ENCODE data around the gene CTRB1. TPM values are rescaled to one million over a fixed set of nuclear protein-coding genes. Genes with fewer than 3 reads are reported as not detected.

Gene CTRB1
- total and polyA plus RNA-seq, 2 of the 13 experiments (the other 11 are each of a cell fraction or from before 2014, with no cell fraction given) = not detected

DNA sequence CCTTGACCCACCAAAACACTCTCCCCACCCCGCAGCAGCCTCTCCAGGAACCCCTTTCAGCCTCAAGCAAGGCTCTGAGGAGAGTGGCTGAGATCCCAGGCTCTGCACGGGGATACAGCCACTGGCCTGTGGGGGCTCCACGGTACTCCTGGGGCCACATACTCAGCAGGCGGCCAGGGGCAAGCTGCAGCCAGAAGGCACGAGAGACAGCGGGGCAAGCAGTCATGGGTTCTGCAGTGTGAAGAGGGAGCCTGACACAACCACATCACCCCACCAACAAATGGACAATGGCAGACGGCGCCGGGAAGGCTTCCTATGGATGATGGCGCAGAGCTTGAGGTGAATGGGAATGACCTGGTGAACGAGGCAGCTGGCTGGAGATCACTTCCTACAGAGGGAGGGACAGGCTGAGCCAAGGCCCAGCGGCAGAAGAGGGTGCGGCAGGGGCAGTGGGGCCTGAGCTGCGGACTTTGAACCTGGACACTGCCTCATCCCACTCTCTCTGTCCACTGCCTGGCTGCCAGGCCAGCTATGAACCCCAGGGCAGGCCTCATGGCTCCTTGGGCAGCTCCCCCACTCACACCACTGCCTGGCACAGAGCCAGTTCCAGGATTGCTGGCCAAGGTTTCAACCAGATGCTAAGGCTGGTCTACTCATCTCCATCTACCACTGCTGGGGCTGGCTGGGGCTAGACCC, 43.5 kb downstream of the CTRB1 start (continued):
- TF ChIP-seq, protein P1, sequence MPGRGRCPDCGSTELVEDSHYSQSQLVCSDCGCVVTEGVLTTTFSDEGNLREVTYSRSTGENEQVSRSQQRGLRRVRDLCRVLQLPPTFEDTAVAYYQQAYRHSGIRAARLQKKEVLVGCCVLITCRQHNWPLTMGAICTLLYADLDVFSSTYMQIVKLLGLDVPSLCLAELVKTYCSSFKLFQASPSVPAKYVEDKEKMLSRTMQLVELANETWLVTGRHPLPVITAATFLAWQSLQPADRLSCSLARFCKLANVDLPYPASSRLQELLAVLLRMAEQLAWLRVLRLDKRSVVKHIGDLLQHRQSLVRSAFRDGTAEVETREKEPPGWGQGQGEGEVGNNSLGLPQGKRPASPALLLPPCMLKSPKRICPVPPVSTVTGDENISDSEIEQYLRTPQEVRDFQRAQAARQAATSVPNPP (CRISPR knock-in tag; IDR thresholded peaks at IDR 0.05) = no peak
- TF ChIP-seq EZH2 (conservative IDR thresholded peaks at IDR 0.05; ENCODE audit: low read depth, low read length) = no peak
- peak; percentile 49; the same call in 1 of the 2 replicates for TF ChIP-seq STAT5B (CRISPR knock-in tag; IDR thresholded peaks at IDR 0.05)
- TF ChIP-seq ZMAT3 (CRISPR knock-in tag; conservative IDR thresholded peaks at IDR 0.05) = no peak; the same call in 1 of the 2 replicates
- TF ChIP-seq STAG1 (CRISPR knock-in tag; IDR thresholded peaks at IDR 0.05) = peak; percentile 40
- no peak for TF ChIP-seq SRF (IDR thresholded peaks at IDR 0.05; ENCODE audit: low read depth, low read length)
- TF ChIP-seq ZBTB7B (CRISPR knock-in tag; IDR thresholded peaks at IDR 0.05) = peak; percentile 95
- no peak for TF ChIP-seq MLLT10 (CRISPR knock-in tag; IDR thresholded peaks at IDR 0.05)
- TF ChIP-seq TSC22D2 (CRISPR knock-in tag; IDR thresholded peaks at IDR 0.05; ENCODE audit: borderline replicate concordance) = no peak
- TF ChIP-seq YEATS4 (CRISPR knock-in tag; IDR thresholded peaks at IDR 0.05; ENCODE audit: borderline replicate concordance) = peak; percentile 86
- TF ChIP-seq, protein P2, sequence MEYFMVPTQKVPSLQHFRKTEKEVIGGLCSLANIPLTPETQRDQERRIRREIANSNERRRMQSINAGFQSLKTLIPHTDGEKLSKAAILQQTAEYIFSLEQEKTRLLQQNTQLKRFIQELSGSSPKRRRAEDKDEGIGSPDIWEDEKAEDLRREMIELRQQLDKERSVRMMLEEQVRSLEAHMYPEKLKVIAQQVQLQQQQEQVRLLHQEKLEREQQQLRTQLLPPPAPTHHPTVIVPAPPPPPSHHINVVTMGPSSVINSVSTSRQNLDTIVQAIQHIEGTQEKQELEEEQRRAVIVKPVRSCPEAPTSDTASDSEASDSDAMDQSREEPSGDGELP (IDR thresholded peaks at IDR 0.05; ENCODE audit: borderline replicate concordance, low read depth) = peak; percentile 86; the same call in 1 of the 2 replicates
- no peak for TF ChIP-seq ZNF589 (CRISPR knock-in tag; conservative IDR thresholded peaks at IDR 0.05)
- TF ChIP-seq ASH2L (IDR thresholded peaks at IDR 0.05; ENCODE audit: insufficient read length, low read depth, low read length) = peak; percentile 67
- TF ChIP-seq ZNF331 (CRISPR knock-in tag; IDR thresholded peaks at IDR 0.05) = peak; percentile 88
- no peak; the same call in 1 of the 2 replicates for TF ChIP-seq ARHGAP35 (CRISPR knock-in tag; IDR thresholded peaks at IDR 0.05; ENCODE audit: borderline replicate concordance)
- TF ChIP-seq ZBTB21 (CRISPR knock-in tag; IDR thresholded peaks at IDR 0.05) = no peak
- TF ChIP-seq GATAD2A (CRISPR knock-in tag; IDR thresholded peaks at IDR 0.05) = peak; percentile 96
- TF ChIP-seq ZFP82 (CRISPR knock-in tag; IDR thresholded peaks at IDR 0.05; ENCODE audit: borderline replicate concordance) = no peak
- TF ChIP-seq GABPB1 (CRISPR knock-in tag; IDR thresholded peaks at IDR 0.05) = peak; percentile 81
- TF ChIP-seq, protein P3, sequence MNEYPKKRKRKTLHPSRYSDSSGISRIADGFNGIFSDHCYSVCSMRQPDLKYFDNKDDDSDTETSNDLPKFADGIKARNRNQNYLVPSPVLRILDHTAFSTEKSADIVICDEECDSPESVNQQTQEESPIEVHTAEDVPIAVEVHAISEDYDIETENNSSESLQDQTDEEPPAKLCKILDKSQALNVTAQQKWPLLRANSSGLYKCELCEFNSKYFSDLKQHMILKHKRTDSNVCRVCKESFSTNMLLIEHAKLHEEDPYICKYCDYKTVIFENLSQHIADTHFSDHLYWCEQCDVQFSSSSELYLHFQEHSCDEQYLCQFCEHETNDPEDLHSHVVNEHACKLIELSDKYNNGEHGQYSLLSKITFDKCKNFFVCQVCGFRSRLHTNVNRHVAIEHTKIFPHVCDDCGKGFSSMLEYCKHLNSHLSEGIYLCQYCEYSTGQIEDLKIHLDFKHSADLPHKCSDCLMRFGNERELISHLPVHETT (CRISPR knock-in tag; conservative IDR thresholded peaks at IDR 0.05) = no peak
- TF ChIP-seq KLF16 (CRISPR knock-in tag; IDR thresholded peaks at IDR 0.05) = peak in 1 of 2 experiments; percentile 80; a peak in 2 of 4 replicates
- TF ChIP-seq, protein P4, sequence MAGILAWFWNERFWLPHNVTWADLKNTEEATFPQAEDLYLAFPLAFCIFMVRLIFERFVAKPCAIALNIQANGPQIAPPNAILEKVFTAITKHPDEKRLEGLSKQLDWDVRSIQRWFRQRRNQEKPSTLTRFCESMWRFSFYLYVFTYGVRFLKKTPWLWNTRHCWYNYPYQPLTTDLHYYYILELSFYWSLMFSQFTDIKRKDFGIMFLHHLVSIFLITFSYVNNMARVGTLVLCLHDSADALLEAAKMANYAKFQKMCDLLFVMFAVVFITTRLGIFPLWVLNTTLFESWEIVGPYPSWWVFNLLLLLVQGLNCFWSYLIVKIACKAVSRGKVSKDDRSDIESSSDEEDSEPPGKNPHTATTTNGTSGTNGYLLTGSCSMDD (CRISPR knock-in tag; IDR thresholded peaks at IDR 0.05) = no peak
- TF ChIP-seq ZZZ3 (CRISPR knock-in tag; IDR thresholded peaks at IDR 0.05; ENCODE audit: borderline replicate concordance) = no peak
- TF ChIP-seq, protein P5, sequence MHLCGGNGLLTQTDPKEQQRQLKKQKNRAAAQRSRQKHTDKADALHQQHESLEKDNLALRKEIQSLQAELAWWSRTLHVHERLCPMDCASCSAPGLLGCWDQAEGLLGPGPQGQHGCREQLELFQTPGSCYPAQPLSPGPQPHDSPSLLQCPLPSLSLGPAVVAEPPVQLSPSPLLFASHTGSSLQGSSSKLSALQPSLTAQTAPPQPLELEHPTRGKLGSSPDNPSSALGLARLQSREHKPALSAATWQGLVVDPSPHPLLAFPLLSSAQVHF (CRISPR knock-in tag; IDR thresholded peaks at IDR 0.05) = no peak
- peak; percentile 45 for TF ChIP-seq ZNF883 (CRISPR knock-in tag; IDR thresholded peaks at IDR 0.05; ENCODE audit: not compliant biosample characterization)
